Brain microvascular endothelial cell (primary cell): ENCODE results near the gene DOCK4.
A peak's percentile ranks its signal among the peaks of the same experiment; 100 is the strongest.

Experiments used
- DNase-seq: peaks from one replicate; pipeline ENCODE4 v3.0.0-alpha.2; 2020
- H3K27ac ChIP-seq: fragments of 250-450 bp; sonication (Bioruptor Pico); 2 replicates; pipeline ENCODE4 v1.5.1; 2020; ENCODE audit warnings: mild to moderate bottlenecking, moderate library complexity
- H3K27me3 ChIP-seq: fragments of 250-450 bp; sonication (Bioruptor Pico); replicated peaks from 2 replicates; pipeline ENCODE4 v1.5.1; 2020; ENCODE audit warnings: mild to moderate bottlenecking
- H3K36me3 ChIP-seq: fragments of 250-450 bp; sonication (Bioruptor Pico); replicated peaks from 2 replicates; pipeline ENCODE4 v1.5.1; 2020; ENCODE audit warnings: mild to moderate bottlenecking
- H3K4me3 ChIP-seq: 2 replicates; pipeline ENCODE4 v1.5.1; 2011; ENCODE audit warnings: low read depth, mild to moderate bottlenecking, control low read depth, low read length, moderate library complexity
- CTCF ChIP-seq: IDR thresholded peaks from 2 replicates; pipeline ENCODE4 v1.5.1; 2011; ENCODE audit warnings: low read depth, mild to moderate bottlenecking, moderate library complexity, low read length, control low read depth, inconsistent platforms; ENCODE audit errors: missing control alignments
- in situ Hi-C: cut with HindIII; loops from 2 replicates; pipeline ENCODE4 v1.10.0; 2017; ENCODE audit warnings: low sequenced_read_pairs, low pct_ligation_motif_present

DOCK4 gene

GRCh38 chr7:111750228-111750627, 456.0 kb downstream of the DOCK4 start:
- H3K27ac ChIP-seq = no peak overlapping the region
- H3K36me3 ChIP-seq = no peaks in the 10 kb centered on the region
- in situ Hi-C loops = loop anchor here (25.0 kb wide), 1 partner anchor 662 kb away; no protein-coding TSS in a partner anchor
- H3K4me3 ChIP-seq = no peak overlapping the region
- no peaks in the 10 kb centered on the region for H3K27me3 ChIP-seq
- no peak for TF ChIP-seq CTCF
- no peak for DNase-seq

- in situ Hi-C loops = loop anchor here (25.0 kb wide), 1 partner anchor 663 kb away; no protein-coding TSS in a partner anchor
- Histone ChIP-seq H3K27ac (no peak overlapping the region), H3K27me3 (no peaks in the 10 kb centered on the region), H3K36me3 (no peaks in the 10 kb centered on the region), H3K4me3 (no peak overlapping the region)
- TF ChIP-seq CTCF = no peak
- DNase-seq = no peak
These were observed 456.6 kb downstream of the DOCK4 start for GRCh38 chr7:111749625-111750024.

- no peak for TF ChIP-seq CTCF
- no peak overlapping the region for H3K4me3 ChIP-seq
- H3K36me3 ChIP-seq = no peaks in the 10 kb centered on the region
- H3K27me3 ChIP-seq = no peaks in the 10 kb centered on the region
- in situ Hi-C loops = no loop called here
- DNase-seq = no peak
- H3K27ac ChIP-seq = no peak overlapping the region
These were observed 458.5 kb downstream of the DOCK4 start for GRCh38 chr7:111747718-111748117.

GRCh38 chr7:111746950-111747349, 459.2 kb downstream of the DOCK4 start:
- DNase-seq = no peak
- H3K36me3 ChIP-seq = no peaks in the 10 kb centered on the region
- TF ChIP-seq CTCF = no peak
- no peak overlapping the region for H3K27ac ChIP-seq
- H3K27me3 ChIP-seq = no peaks in the 10 kb centered on the region
- no peak overlapping the region for H3K4me3 ChIP-seq
- in situ Hi-C loops = no loop called here

GRCh38 chr7:111744501-111745155, 461.6 kb downstream of the DOCK4 start:
- TF ChIP-seq CTCF = no peak
- Histone ChIP-seq H3K36me3 (no peaks in the 10 kb centered on the region), H3K4me3 (no peak overlapping the region), H3K27me3 (no peaks in the 10 kb centered on the region), H3K27ac (peak overlapping the region; percentile 74)
- peak; percentile 49 for DNase-seq
- in situ Hi-C loops = no loop called here

GRCh38 chr7:111743244-111743847, 462.9 kb downstream of the DOCK4 start:
- peaks cover 4% of the 10 kb centered on the region for H3K36me3 ChIP-seq
- no peak overlapping the region for H3K4me3 ChIP-seq
- no peak for DNase-seq
- TF ChIP-seq CTCF = no peak
- no peak overlapping the region for H3K27ac ChIP-seq
- in situ Hi-C loops = no loop called here
- no peaks in the 10 kb centered on the region for H3K27me3 ChIP-seq
